ENCODE data around the gene TTC1.

DNA sequence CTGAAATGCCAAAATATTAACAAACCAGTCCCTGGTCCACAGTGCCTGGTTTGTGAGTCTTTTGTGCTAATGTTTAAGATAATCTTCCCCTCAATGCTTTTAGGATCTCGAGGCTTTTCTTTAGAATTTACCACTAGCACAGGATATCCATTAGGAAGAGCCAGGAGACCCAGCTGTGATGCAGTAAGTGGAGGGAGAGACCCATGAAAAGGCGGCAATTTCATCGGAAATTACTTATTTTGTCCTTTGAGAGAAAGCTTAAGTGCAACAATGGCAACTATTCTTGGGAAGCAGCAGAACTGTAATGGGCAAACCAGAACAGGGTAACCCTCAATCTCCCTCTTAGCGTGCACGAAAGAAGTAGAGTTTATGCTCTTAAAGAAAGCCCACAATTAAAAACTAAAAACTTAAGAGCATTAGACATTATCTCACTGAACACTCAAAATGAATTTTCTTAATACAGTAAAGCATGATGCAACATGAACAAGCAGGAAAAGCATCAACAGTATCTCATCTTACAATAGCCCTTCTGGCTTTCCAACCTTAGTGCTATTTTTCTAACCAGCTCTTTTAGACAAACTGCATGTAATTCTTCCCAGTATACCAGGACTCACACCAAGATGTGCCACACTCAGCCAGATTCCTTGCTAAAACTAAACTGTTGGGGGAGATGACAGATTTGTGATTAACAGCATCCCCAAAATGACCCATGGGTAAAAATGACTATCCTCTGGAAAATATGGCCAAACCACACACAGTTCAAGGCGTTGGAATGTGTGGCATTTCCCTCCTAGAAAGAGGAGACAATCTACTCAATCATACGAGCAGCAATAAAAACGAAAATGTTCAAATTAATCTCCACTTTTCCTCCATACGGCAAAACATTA lies 73.9 kb downstream of the TTC1 start:
- TF ChIP-seq SIN3A (conservative IDR thresholded peaks at IDR 0.05 in 1 of 2, IDR thresholded peaks at IDR 0.05 in 1 of 2; ENCODE audit: low read depth in 1 of 2, low read length in 2 of 2) (no peak), POLR2A (IDR thresholded peaks at IDR 0.05; ENCODE audit: control extremely low read depth in 1 of 2, low read depth in 2 of 2, low read length in 2 of 2) (no peak), POLR2AphosphoS5 (IDR thresholded peaks at IDR 0.05; ENCODE audit: low read depth, low read length) (no peak), CEBPB (IDR thresholded peaks at IDR 0.05; ENCODE audit: low read depth, low read length) (no peak), RAD21 (IDR thresholded peaks at IDR 0.05 in 1 of 2, conservative IDR thresholded peaks at IDR 0.05 in 1 of 2; ENCODE audit: low read depth in 2 of 2, low read length in 2 of 2) (no peak), SIX5 (IDR thresholded peaks at IDR 0.05; ENCODE audit: low read depth, low read length) (no peak), TAF7 (optimal IDR thresholded peaks at IDR 0.05; ENCODE audit: borderline replicate concordance, low read depth, low read length) (no peak), KDM5A (IDR thresholded peaks at IDR 0.05; ENCODE audit: low read length) (no peak)
- TF ChIP-seq, protein P1, sequence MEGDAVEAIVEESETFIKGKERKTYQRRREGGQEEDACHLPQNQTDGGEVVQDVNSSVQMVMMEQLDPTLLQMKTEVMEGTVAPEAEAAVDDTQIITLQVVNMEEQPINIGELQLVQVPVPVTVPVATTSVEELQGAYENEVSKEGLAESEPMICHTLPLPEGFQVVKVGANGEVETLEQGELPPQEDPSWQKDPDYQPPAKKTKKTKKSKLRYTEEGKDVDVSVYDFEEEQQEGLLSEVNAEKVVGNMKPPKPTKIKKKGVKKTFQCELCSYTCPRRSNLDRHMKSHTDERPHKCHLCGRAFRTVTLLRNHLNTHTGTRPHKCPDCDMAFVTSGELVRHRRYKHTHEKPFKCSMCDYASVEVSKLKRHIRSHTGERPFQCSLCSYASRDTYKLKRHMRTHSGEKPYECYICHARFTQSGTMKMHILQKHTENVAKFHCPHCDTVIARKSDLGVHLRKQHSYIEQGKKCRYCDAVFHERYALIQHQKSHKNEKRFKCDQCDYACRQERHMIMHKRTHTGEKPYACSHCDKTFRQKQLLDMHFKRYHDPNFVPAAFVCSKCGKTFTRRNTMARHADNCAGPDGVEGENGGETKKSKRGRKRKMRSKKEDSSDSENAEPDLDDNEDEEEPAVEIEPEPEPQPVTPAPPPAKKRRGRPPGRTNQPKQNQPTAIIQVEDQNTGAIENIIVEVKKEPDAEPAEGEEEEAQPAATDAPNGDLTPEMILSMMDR (IDR thresholded peaks at IDR 0.05; ENCODE audit: control extremely low read depth in 1 of 3, insufficient read depth in 1 of 3, low read depth in 1 of 3, low read length in 3 of 3): no peak

Data from H1 (cell line).